Measurements from ENCODE around the gene NUBP2.

DNA sequence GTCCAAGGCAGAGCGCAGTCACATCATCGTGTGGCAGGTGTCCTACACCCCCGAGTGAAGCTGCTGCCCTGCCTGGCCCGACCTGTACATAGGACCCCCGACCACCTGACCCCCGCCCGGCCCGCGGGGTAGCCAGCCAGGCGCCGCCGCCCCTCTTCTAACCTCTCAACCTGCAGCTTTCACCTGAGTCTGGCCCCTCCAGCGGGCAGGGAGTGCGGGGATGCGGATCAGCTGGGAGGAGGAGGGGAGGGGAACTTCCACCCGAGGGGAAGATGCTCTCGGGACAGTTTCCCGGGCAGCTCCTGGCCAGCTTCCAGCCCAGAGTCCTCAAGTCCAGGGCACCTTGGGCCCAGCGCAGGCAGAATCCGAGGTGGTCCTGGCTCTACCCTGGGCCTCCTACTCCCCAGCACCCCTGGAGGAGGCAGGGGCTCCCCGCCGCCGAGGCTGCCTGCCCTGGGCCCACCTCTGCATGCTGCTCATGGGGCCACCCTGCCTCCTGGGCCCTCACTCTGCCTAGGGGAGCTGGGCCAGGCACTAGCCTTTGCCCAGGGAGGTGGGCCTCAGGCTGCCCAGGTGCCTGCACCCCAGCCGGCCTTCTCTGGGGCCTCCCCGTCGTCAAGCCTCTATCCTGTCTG lies 13.9 kb upstream of the NUBP2 start:
- no peak for TF ChIP-seq POLR2AphosphoS5 (IDR thresholded peaks at IDR 0.05; ENCODE audit: low read depth, low read length)
- TF ChIP-seq, protein P1, sequence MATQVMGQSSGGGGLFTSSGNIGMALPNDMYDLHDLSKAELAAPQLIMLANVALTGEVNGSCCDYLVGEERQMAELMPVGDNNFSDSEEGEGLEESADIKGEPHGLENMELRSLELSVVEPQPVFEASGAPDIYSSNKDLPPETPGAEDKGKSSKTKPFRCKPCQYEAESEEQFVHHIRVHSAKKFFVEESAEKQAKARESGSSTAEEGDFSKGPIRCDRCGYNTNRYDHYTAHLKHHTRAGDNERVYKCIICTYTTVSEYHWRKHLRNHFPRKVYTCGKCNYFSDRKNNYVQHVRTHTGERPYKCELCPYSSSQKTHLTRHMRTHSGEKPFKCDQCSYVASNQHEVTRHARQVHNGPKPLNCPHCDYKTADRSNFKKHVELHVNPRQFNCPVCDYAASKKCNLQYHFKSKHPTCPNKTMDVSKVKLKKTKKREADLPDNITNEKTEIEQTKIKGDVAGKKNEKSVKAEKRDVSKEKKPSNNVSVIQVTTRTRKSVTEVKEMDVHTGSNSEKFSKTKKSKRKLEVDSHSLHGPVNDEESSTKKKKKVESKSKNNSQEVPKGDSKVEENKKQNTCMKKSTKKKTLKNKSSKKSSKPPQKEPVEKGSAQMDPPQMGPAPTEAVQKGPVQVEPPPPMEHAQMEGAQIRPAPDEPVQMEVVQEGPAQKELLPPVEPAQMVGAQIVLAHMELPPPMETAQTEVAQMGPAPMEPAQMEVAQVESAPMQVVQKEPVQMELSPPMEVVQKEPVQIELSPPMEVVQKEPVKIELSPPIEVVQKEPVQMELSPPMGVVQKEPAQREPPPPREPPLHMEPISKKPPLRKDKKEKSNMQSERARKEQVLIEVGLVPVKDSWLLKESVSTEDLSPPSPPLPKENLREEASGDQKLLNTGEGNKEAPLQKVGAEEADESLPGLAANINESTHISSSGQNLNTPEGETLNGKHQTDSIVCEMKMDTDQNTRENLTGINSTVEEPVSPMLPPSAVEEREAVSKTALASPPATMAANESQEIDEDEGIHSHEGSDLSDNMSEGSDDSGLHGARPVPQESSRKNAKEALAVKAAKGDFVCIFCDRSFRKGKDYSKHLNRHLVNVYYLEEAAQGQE (IDR thresholded peaks at IDR 0.05; ENCODE audit: insufficient read depth in 1 of 2, low read depth in 2 of 2, low read length in 2 of 2) = no peak
- no peak for TF ChIP-seq TAF1 (IDR thresholded peaks at IDR 0.05; ENCODE audit: borderline replicate concordance, insufficient read depth, low read length)
- no peak for TF ChIP-seq FOXP2 (optimal IDR thresholded peaks at IDR 0.05; ENCODE audit: borderline replicate concordance, extremely low read depth, extremely low read length, insufficient read depth)

Measured in PFSK-1 (cell line).